Activated CD4-positive, alpha-beta T cell treated with anti-CD3 and anti-CD28 coated beads, Interleukin-2, Interleukin-6, amounts not matched to agents 100 ng/mL and 50 ng/mL, durations not matched to agents 16 hours and 8 hours (primary cell): ENCODE results near the gene KDM7A.
"Not testable (repeated sequence)": the region's sequence is repeated elsewhere in the genome, so short reads cannot be mapped to it uniquely, and the experiment has no call there.

Experiments used
- DNase-seq: peaks from one replicate; pipeline ENCODE4 v3.0.0-alpha.2; 2020

The KDM7A gene

GRCh38 chr7:140156460-140157080 lies 20.2 kb downstream of the KDM7A start:
- no peak for DNase-seq

GRCh38 chr7:140155428-140155827 lies 21.4 kb downstream of the KDM7A start:
- no peak for DNase-seq

GRCh38 chr7:140153666-140154161 lies 23.1 kb downstream of the KDM7A start:
- no peak for DNase-seq

GRCh38 chr7:140146574-140146973 lies 30.2 kb downstream of the KDM7A start:
- DNase-seq: no peak

- DNase-seq: no peak
Observed at GRCh38 chr7:140145709-140146108, 31.1 kb downstream of the KDM7A start.

GRCh38 chr7:140144821-140145220 lies 32.0 kb downstream of the KDM7A start:
- no peak for DNase-seq

- no peak for DNase-seq
Observed at GRCh38 chr7:140143997-140144396, 32.8 kb downstream of the KDM7A start.

GRCh38 chr7:140142031-140142430 lies 34.8 kb downstream of the KDM7A start:
- no peak for DNase-seq

GRCh38 chr7:140141256-140141655 lies 35.5 kb downstream of the KDM7A start:
- no peak for DNase-seq

GRCh38 chr7:140137078-140137477 lies 39.7 kb downstream of the KDM7A start:
- no peak for DNase-seq

GRCh38 chr7:140136073-140136472 lies 40.7 kb downstream of the KDM7A start:
- DNase-seq: no peak

- no peak for DNase-seq
Observed at GRCh38 chr7:140134039-140134438, 42.7 kb downstream of the KDM7A start.

- DNase-seq: no peak
Observed at GRCh38 chr7:140127360-140128127, 49.2 kb downstream of the KDM7A start.

- DNase-seq: no peak
Observed at GRCh38 chr7:140126435-140127034, 50.2 kb downstream of the KDM7A start.

- no peak for DNase-seq
Observed at GRCh38 chr7:140122965-140123364, 53.8 kb downstream of the KDM7A start.

- no peak for DNase-seq
Observed at GRCh38 chr7:140121326-140121725, 55.5 kb downstream of the KDM7A start.

GRCh38 chr7:140114817-140115216 lies 62.0 kb downstream of the KDM7A start:
- DNase-seq: not testable (repeated sequence)

- DNase-seq: not testable (repeated sequence)
Observed at GRCh38 chr7:140108777-140109176, 68.0 kb downstream of the KDM7A start.

- no peak for DNase-seq
Observed at GRCh38 chr7:140096459-140096858, 80.3 kb downstream of the KDM7A start.

GRCh38 chr7:140093375-140093774 lies 83.4 kb downstream of the KDM7A start:
- no peak for DNase-seq

- DNase-seq: no peak
Observed at GRCh38 chr7:140085447-140085846, 91.3 kb downstream of the KDM7A start.

- DNase-seq: peak; percentile 65
Observed at GRCh38 chr7:140084972-140085371, 91.8 kb downstream of the KDM7A start.

- DNase-seq: no peak
Observed at GRCh38 chr7:140084142-140084655, 92.6 kb downstream of the KDM7A start.

- no peak for DNase-seq
Observed at GRCh38 chr7:140082770-140083169, 94.0 kb downstream of the KDM7A start.
